B cell (primary cell): ENCODE measurements around the gene CMYA5. TPM values are rescaled to one million over a fixed set of nuclear protein-coding genes. Genes with fewer than 3 reads are reported as not detected.

Source experiments
- ATAC-seq: fragments of 200-7000 bp; cut with Tn5 transposase; one replicate; pipeline ENCODE4 v1.10.0; 2021; ENCODE audit warnings: low read depth, mild to moderate bottlenecking, moderate number of reproducible peaks, moderate library complexity
- CTCF ChIA-PET: fragments of 350-600 bp; sonication (Branson Sonifier 250); formaldehyde crosslinking; loops from one replicate; lab custom pipeline; 2021; ENCODE audit warnings: antibody characterized with exemption, inconsistent platforms; lab: Charles Lee
- POLR2A ChIA-PET: fragments of 350-600 bp; sonication (Branson Sonifier 250); formaldehyde crosslinking; loops from one replicate; lab custom pipeline; 2021; ENCODE audit warnings: antibody characterized with exemption; lab: Charles Lee
- DNase-seq: peaks from one replicate; pipeline ENCODE4 v3.0.0; 2013
- H2AFZ ChIP-seq: 2 replicates; pipeline ENCODE4 v1.6.1; 2012; ENCODE audit warnings: mild to moderate bottlenecking, low read depth, low read length; ENCODE audit not compliant: insufficient read depth, poor library complexity, severe bottlenecking
- H3K27ac ChIP-seq, 2 donors: 1 replicate in 1 of 2; 2 replicates in 1 of 2; pipeline ENCODE4 v1.5.1; 2012 to 2013; ENCODE audit warnings: low read length in 2 of 2, mild to moderate bottlenecking in 2 of 2, moderate library complexity in 1 of 2
- H3K27me3 ChIP-seq, 4 experiments: fragments of 200-600 bp in 1 of 4; sonication (generic) in 1 of 4; replicated peaks in 1 of 4; 1 replicate in 2 of 4; 2 replicates in 2 of 4; pipeline versions ENCODE4 v1.6.1 to v1.7.0; 2013 to 2016; ENCODE audit warnings: low read length in 3 of 4, mild to moderate bottlenecking in 2 of 4, mixed read lengths in 1 of 4, moderate library complexity in 1 of 4; ENCODE audit not compliant: insufficient read depth in 4 of 4, control insufficient read depth in 3 of 4; ENCODE audit errors: control extremely low read depth in 1 of 4
- H3K36me3 ChIP-seq, 2 experiments: replicated peaks in 1 of 2; 1 replicate in 1 of 2; 2 replicates in 1 of 2; pipeline versions ENCODE4 v1.6.1 to v1.7.1; 2013; ENCODE audit warnings: low read length in 1 of 2; ENCODE audit not compliant: insufficient read depth in 2 of 2, control insufficient read depth in 1 of 2; ENCODE audit errors: control extremely low read depth in 1 of 2, extremely low read depth in 1 of 2
- H3K4me1 ChIP-seq, 2 donors: fragments of 200-600 bp in 1 of 2; sonication (generic) in 1 of 2; 1 replicate in 1 of 2; 2 replicates in 1 of 2; pipeline versions ENCODE4 v1.5.1 to v1.6.1; 2013 to 2017; ENCODE audit warnings: low read length in 2 of 2; ENCODE audit not compliant: control insufficient read depth in 2 of 2, insufficient read depth in 2 of 2
- H3K4me2 ChIP-seq: replicated peaks from 2 replicates; pipeline ENCODE3; 2012; ENCODE audit warnings: mild to moderate bottlenecking, low read depth, low read length; ENCODE audit not compliant: poor library complexity, severe bottlenecking
- H3K4me3 ChIP-seq, 5 experiments: fragments of 200-600 bp in 1 of 5; sonication (generic) in 1 of 5; 1 replicate in 3 of 5; 2 replicates in 2 of 5; pipeline versions ENCODE4 v1.5.1 to v1.7.0; 2011 to 2016; ENCODE audit warnings: low read length in 4 of 5, mild to moderate bottlenecking in 4 of 5, low read depth in 2 of 5, control low read depth in 1 of 5, moderate library complexity in 1 of 5; ENCODE audit not compliant: insufficient read depth in 1 of 5; ENCODE audit errors: control extremely low read depth in 1 of 5, extremely low read depth in 1 of 5
- H3K79me2 ChIP-seq: fragments of 200-600 bp; sonication (generic); one replicate; pipeline ENCODE4 v1.6.0; 2016; ENCODE audit warnings: low read length; ENCODE audit not compliant: control insufficient read depth, insufficient read depth
- H3K9ac ChIP-seq: fragments of 200-600 bp; sonication (generic); 2 replicates; pipeline ENCODE4 v1.6.1; 2017; ENCODE audit warnings: mild to moderate bottlenecking, low read length, moderate library complexity
- H3K9me3 ChIP-seq, 3 donors: one replicate each; pipeline versions ENCODE4 v1.6.1 to v1.7.1; 2013; ENCODE audit warnings: low read length in 2 of 3; ENCODE audit not compliant: control insufficient read depth in 2 of 3, insufficient read depth in 1 of 3; ENCODE audit errors: control extremely low read depth in 1 of 3
- H4K20me1 ChIP-seq: 2 replicates; pipeline ENCODE4 v1.6.0; 2012; ENCODE audit warnings: mild to moderate bottlenecking, low read length; ENCODE audit not compliant: insufficient read depth, control insufficient read depth, poor library complexity, severe bottlenecking
- H3K27ac Mint-ChIP-seq: one replicate; pipeline ENCODE4 v1.8.0; 2021; ENCODE audit warnings: mixed read lengths
- H3K27me3 Mint-ChIP-seq: one replicate; pipeline ENCODE4 v1.8.0; 2021; ENCODE audit warnings: mixed read lengths
- H3K4me1 Mint-ChIP-seq: one replicate; pipeline ENCODE4 v1.8.0; 2021; ENCODE audit warnings: mixed read lengths
- H3K4me3 Mint-ChIP-seq: one replicate; pipeline ENCODE4 v1.8.0; 2021; ENCODE audit warnings: mixed read lengths
- H3K9me3 Mint-ChIP-seq: one replicate; pipeline ENCODE4 v1.8.0; 2022; ENCODE audit warnings: mixed read lengths; ENCODE audit not compliant: insufficient read depth
- CTCF ChIP-seq: fragments of 200-600 bp; IDR thresholded peaks from one replicate; pipeline ENCODE4 v1.8.0; 2022; ENCODE audit warnings: antibody characterized with exemption, mild to moderate bottlenecking
- EZH2 ChIP-seq: IDR thresholded peaks from 2 replicates; pipeline ENCODE4 v1.6.1; 2012; ENCODE audit warnings: borderline replicate concordance, low read depth, mild to moderate bottlenecking, moderate library complexity, low read length; ENCODE audit not compliant: insufficient read depth, poor library complexity, severe bottlenecking
- WGBS: methylation state at CpG from one replicate; pipeline ENCODE4 v1.1.5; 2013; ENCODE audit warnings: missing lambda C conversion rate; ENCODE audit not compliant: insufficient coverage; 5-methylcytosine and 5-hydroxymethylcytosine counted together
- intact Hi-C: fragments of 100-400 bp; cut with micrococcal nuclease; formaldehyde crosslinking; loops from one replicate; pipeline ENCODE4 v1.10.0; 2022
- polyA plus RNA-seq: library from polyadenylated mRNA; depleted of rRNA; stranded (reverse); fragments of >200 nt; gene quantifications from 2 replicates; pipeline ENCODE4 v1.2.3, GENCODE V29; 2012
- total RNA-seq, 2 donors: library from RNA; stranded (reverse); fragments of 120-200 nt in 1 of 2; gene quantifications; 1 replicate in 1 of 2; 2 replicates in 1 of 2; pipeline versions ENCODE4 v1.2.3 to v1.2.4, GENCODE V29; 2013 to 2022

The CMYA5 gene
- total and polyA plus RNA-seq, 2 donors (not counting 1 experiment from before 2014, with no cell fraction given), result 0.01 to 0.25 TPM

DNA sequence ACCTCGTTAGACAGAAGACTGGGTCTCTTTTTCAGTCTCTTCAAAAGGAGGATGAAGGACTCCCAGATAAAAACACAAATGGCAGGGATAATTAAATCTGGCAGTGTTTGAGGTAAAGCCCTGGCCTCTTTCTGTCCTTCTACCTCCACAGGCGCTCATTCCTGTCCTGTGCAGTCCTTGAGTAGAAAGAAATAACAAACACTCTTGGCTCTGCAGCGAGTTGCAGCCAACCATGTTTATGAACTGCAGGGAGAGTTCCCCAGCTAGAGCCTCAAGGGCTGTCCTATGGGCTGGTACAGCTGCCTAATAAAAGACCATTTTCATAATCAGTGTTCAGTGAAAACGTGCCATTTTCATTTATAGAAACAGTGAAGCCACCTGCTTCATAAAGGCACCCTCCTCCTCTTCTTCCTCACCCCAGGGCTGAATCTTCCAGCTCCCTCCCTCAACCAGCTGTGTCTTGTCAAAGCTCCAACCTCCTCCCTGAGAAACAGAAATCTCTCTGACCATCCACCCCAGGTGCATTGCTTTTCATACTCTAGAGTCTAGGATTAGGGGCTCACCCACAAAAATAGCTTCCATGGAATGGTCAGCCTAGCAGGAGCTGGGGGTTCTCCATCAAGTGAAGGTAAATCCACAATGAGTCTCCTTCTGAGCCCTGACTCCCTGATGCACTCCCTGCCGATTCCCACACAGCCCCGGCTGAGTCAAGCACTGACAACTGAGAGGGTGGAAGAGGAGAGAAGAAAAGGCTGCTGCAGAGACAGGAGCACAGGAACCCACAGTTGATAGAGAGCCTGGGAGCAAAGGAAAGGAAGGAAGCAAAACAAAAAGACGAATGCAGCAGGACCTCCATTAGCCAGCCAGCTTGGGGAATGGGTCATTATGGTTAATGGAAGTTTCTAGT is 150.7 kb downstream of the CMYA5 start:
- no peak overlapping the region for H2AFZ ChIP-seq

More for the DNA sequence above, 150.7 kb downstream of the CMYA5 start:
- TF ChIP-seq CTCF (no peak), EZH2 (no peak)
- CTCF ChIA-PET, result interaction anchor here (1.0 kb wide), 1 partner anchor 17 kb away, joined by 4 read pairs; no protein-coding TSS in a partner anchor
- no peak overlapping the region for H3K4me2 ChIP-seq
- Mint-ChIP-seq H3K4me1 (no peaks in the 10 kb centered on the region), H3K27ac (no peak overlapping the region), H3K4me3 (no peak overlapping the region), H3K9me3 (no peaks in the 10 kb centered on the region), H3K27me3 (peaks cover 14% of the 10 kb centered on the region)
- ATAC-seq, result no peak
- intact Hi-C loops, result no loop called here
- H3K4me1 ChIP-seq, result no peaks in the 10 kb centered on the region
- no peak overlapping the region for H3K9ac ChIP-seq
- H3K9me3 ChIP-seq, result no peaks in the 10 kb centered on the region
- 68% methylated on average over 6 of the region's 7 CpGs for WGBS
- H3K4me3 ChIP-seq, result no peak overlapping the region
- H4K20me1 ChIP-seq, result no peaks in the 10 kb centered on the region
- H3K79me2 ChIP-seq, result no peaks in the 10 kb centered on the region
- H3K27me3 ChIP-seq, result peaks cover 0 to 5% (median 2%) of the 10 kb centered on the region in 4 experiments
- POLR2A ChIA-PET, result no interaction called here
- DNase-seq, result no peak
- H3K36me3 ChIP-seq, result no peaks in the 10 kb centered on the region
- no peak overlapping the region for H3K27ac ChIP-seq
